ENCODE results near the gene MYOC.

GRCh38 chr1:171645553-171646248 is 6.8 kb downstream of the MYOC start:
- TF ChIP-seq CTCF (IDR thresholded peaks at IDR 0.05) (no peak), EZH2 (IDR thresholded peaks at IDR 0.05) (no peak), EZH2phosphoT487 (IDR thresholded peaks at IDR 0.05) (no peak)
